ENCODE measurements around the gene KDM6A.

DNA sequence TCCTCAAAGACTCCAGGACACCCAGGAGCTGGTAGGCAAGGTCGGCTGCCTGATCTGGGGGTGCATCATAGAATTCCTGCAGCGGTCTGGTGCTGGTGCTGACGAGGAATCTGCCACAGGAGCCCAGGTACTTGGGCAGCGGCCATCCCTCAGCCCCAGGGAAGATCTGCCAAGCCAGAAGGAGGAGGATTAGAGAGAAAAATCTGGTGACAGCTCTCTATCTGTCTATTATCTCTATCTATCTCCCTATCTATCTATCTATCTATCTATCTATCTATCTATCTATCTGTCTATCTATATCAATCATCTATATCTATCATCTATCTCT lies 281.0 kb downstream of the KDM6A start:
- TF ChIP-seq, protein P1, sequence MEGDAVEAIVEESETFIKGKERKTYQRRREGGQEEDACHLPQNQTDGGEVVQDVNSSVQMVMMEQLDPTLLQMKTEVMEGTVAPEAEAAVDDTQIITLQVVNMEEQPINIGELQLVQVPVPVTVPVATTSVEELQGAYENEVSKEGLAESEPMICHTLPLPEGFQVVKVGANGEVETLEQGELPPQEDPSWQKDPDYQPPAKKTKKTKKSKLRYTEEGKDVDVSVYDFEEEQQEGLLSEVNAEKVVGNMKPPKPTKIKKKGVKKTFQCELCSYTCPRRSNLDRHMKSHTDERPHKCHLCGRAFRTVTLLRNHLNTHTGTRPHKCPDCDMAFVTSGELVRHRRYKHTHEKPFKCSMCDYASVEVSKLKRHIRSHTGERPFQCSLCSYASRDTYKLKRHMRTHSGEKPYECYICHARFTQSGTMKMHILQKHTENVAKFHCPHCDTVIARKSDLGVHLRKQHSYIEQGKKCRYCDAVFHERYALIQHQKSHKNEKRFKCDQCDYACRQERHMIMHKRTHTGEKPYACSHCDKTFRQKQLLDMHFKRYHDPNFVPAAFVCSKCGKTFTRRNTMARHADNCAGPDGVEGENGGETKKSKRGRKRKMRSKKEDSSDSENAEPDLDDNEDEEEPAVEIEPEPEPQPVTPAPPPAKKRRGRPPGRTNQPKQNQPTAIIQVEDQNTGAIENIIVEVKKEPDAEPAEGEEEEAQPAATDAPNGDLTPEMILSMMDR (conservative IDR thresholded peaks at IDR 0.05 in 1 of 2, IDR thresholded peaks at IDR 0.05 in 1 of 2; ENCODE audit: low read depth in 1 of 2, low read length in 2 of 2) = no peak
- no peak for TF ChIP-seq EZH2 (IDR thresholded peaks at IDR 0.05; ENCODE audit: low read length, missing control alignments)
